Measurements from ENCODE around the gene BRD8.
A peak's percentile ranks its signal among the peaks of the same experiment; 100 is the strongest.
"Not testable (repeated sequence)": the region's sequence is repeated elsewhere in the genome, so short reads cannot be mapped to it uniquely, and the experiment has no call there.

The BRD8 gene

DNA sequence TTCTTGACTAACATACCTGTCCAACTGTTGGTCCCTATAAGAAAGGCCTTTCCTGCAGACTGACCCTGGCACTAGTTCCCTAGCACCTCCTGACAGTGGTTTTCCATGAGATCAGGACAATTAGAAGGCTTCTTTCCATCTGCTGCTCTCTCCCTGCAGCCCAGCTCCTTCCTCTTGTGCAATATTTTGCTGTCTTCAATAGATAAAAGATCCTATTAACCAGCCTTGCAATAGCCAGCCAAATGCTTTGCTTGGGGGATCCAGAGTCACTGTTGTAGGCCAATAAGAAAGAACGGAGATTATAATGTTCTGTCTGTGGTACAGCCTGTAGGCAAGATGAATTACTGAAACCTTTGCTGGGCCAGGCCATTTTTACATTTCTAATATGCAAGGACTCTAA lies 20.8 kb downstream of the BRD8 start:
- no peak for DNase-seq (ENCODE audit: low read depth)

- not testable (repeated sequence) for DNase-seq (ENCODE audit: low read depth)
These were observed 22.5 kb downstream of the BRD8 start for GRCh38 chr5:138155977-138156376.

DNA sequence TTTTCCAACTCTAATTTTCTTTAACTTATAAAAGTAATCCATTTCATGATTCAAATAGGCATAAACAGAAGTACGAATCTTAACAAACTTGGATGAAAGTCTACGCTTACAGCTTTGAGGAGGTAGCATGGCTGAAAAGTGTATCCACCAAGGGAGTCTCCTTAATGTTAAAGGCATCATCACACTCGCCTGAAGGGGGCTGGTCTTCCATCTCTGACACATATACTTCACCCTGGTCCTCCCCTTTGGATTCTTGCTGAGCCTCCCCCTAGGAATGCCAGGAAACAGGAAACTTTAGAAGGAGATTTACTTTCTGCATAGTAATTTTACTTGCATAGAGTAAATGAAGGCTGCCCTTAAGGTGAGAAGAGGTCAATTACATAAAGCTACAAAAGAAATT lies 28.9 kb downstream of the BRD8 start:
- no peak for DNase-seq (ENCODE audit: low read depth)

GRCh38 chr5:138148811-138149210 lies 29.6 kb downstream of the BRD8 start:
- peak; percentile 63 for DNase-seq (ENCODE audit: low read depth)

GRCh38 chr5:138143578-138143977 lies 34.9 kb downstream of the BRD8 start:
- DNase-seq (ENCODE audit: low read depth) = not testable (repeated sequence)

DNA sequence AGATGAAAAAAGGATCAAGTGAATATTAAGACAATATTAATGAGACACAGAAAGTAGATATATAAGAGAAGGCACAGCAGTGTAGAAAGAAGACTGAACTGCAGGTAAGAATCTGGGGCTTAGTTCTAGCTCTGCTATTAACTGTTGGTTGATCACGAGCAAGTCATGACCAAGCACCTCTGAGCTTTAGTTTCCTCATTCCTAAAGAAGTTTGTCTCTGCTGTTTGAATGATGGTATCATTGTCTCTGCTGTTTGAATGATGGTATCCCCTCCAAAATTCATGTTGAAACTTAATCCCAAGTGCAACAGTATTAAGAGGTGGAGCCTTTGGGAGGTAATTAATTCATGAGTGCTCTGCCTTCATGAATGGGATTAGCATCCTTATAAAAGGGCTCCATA lies 36.7 kb downstream of the BRD8 start:
- DNase-seq (ENCODE audit: low read depth) = no peak

GRCh38 chr5:138140268-138140667 lies 38.2 kb downstream of the BRD8 start:
- DNase-seq (ENCODE audit: low read depth) = no peak

DNA sequence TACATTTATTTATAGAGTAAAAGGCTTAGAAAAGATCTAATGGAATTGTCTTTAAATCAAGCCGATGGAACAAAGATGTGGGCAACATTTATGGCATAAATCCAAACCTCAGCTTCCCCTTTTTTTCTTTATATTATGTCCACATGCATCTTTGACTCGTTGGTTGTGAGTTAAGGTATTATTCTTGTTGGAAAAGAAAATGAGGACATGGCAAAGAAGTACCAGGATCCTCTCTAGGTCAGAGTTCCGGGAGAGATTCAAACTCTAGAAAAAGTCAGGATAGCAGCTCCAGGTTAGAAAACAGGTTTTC lies 38.7 kb downstream of the BRD8 start:
- DNase-seq (ENCODE audit: low read depth) = no peak

DNA sequence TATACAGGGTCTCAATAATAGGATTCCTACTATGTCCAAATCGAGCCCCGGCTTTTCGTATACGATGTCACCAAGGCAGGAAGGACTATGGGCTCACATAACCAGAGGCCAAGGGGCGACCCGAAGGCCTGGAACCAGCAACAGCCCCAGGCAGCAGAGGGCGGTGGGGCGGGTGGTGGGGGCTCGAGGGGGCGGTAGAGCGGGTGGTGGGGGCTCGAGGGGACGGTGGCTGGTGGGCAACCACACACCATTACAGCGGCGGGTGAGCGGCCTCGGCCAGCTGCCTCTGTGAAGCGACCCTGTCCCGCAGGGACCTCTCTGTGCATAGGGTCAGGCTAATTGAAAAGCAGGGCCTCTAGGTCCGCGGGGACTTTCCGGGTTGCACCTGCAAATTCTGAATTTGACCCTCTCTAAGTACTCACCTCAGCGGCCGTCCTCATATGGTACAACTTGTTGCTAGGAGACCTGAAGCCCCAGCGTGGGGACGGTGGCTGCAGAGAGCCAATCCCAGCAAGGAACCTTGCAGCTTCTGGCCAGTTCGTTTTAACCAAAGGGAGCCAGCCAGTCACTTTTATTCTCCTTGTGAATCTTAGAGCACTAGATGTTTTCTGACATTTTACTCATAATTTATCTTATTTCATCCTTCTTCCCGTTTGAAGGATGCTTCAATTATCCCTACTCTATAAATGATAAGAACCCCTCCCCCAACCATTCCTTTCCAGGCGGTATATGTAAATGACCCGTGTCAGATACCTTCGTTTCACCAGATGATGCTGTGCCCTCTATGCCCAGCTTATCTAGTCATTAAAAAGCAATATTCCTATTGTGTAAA lies 39.3 kb downstream of the BRD8 start, which contains the start of gene NME5:
Gene NME5, minus strand, starts transcription at position 480 of the 832 bp plus-strand sequence. CDS start 648 bp downstream, outside the sequence.
- peak; percentile 52 for DNase-seq (ENCODE audit: low read depth)

DNA sequence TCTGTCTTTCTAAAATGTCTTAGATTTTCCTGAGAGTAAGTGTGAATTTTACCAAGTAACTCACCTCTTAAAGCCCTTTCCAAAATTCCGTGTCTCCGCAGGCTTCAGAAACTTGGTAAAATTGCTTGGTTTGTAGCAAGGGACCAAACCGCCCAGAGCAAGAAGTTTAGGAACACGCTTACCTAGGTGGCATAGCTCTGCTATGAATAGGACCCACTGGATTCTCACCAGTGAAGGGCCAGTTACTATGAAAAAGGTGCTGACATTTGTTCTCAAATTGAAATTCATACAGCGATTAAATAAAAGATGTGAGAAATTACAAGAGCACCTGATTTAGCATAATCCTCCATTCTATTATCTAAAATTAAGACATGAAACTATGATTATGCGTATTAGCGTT lies 45.9 kb downstream of the BRD8 start:
- DNase-seq (ENCODE audit: low read depth) = no peak

DNA sequence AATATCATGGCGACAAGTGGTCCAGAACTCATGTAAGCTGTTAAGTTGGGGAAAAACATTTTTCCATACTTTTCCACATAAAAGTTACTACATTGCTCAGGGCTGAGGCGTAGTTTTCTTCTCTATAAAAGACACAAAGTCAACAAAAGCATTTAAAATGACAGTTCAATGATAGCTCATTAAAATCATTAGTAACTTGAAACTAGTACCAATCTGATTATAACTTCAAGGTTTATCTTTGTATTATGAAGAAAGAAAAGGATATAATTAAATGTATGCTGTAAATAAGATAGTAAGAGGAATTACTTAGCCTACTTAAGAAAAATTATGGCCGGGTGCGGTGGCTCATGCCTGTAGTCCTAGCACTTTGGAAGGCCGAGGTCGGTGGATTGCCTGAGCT lies 49.1 kb downstream of the BRD8 start:
- DNase-seq (ENCODE audit: low read depth) = no peak

- DNase-seq (ENCODE audit: low read depth) = no peak
These were observed 50.1 kb downstream of the BRD8 start for GRCh38 chr5:138128334-138128733.

DNA sequence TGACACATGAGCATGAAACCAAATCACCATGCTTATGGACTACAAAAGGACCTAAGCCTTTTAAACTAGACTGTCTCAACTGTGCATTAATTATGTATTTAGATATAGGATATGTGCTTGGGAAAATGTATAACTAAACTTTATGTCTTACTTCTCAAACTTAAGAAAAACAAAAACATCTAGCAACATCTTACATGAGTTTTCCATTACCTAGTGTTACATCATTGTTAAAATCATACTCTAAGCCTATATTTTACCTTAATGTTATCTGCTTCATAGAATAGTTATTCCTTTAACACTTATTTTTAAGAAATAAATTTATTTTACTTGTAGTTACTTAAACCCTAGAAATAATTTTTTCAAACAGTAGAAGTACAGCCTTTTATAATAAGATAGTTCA lies 63.2 kb downstream of the BRD8 start:
- DNase-seq (ENCODE audit: low read depth) = no peak

DNA sequence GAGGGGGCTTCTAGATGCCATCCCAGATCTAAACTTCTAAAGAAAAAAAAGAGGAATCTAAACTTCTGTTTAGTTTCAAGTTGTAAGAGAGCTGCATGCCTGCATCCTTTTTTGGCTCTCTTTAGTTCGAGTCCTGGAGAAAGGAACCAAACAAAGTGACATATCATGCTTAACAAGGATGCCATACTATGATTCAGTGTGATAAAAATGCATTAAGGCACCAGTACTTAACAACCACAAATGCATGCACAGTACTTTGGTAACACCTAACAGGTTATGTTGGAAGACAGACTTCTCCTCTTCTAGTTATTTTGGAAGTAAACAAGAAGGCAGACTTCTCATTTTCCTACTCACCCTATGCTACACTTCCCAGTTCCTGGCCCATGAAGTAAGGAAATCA lies 66.5 kb downstream of the BRD8 start:
- no peak for DNase-seq (ENCODE audit: low read depth)

- DNase-seq (ENCODE audit: low read depth) = no peak
These were observed 67.2 kb downstream of the BRD8 start for GRCh38 chr5:138111181-138111580.

DNA sequence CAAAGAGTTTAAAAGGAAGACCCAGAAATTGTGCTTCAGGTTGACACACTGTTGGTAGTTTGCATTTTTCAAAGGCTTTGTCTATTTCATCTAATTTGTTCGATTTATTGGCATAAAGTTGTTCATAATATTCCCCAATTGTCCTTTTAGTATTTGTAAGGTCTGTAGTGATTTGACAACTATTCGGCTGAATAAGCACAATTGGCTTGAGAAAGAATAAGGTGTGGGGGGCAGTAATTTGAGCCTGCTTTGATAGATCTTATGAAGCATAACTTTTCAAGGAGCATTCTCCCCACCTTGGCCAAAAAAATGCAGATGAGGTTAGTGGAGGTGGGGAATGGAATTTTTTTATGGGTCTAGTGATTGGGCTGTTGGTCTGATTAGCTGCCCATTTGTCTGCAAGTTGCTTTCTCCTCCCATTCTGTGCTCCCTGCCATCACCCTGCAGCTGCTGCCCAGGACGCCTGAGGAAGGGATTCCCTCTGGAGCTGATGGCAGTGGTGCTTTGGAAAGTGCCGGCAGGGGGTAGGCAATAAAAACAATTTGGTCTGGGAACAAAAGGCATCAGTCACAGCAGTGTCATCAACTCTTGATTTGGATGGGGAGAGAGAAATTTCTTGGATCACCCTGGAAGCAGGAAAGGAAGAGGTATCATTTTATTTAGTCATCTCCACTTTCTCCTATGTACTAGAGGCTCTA lies 68.0 kb downstream of the BRD8 start:
- DNase-seq (ENCODE audit: low read depth) = no peak

DNA sequence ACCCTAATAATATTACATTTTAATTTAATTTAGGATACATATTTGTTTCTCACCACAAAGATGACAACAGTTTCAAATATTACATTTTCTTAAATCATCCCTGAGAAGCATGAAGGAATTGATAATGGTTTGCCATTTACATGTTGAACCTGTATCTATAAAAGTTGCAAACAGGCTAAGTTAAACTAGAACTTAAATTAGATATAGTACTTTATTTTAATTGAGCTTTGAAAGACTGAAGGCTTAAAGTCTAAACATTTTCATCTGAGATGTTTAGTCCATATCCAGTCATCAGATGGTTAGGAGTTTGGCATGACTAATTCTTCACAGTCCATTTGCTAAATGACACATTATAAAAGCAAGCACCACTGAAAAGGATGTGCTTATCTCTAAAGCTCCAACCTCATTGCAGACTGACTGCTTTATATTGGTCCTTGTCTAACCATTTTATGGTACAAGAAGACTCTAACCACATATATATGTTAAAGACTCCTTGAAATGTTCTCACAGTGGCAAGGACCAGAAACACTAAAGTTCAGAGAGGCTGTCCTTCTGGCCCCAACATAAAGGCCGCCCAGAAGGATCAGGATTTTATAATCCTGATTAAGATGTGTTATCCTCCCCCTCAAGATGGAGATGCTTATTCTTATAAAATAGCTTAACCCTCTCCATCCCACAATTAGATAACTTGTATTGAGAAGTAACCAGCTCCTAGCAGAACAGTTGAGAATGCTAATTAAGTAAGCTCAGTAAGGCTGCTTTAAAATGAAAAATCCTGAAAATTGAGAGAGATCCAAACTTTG lies 68.8 kb downstream of the BRD8 start:
- no peak for DNase-seq (ENCODE audit: low read depth)

DNA sequence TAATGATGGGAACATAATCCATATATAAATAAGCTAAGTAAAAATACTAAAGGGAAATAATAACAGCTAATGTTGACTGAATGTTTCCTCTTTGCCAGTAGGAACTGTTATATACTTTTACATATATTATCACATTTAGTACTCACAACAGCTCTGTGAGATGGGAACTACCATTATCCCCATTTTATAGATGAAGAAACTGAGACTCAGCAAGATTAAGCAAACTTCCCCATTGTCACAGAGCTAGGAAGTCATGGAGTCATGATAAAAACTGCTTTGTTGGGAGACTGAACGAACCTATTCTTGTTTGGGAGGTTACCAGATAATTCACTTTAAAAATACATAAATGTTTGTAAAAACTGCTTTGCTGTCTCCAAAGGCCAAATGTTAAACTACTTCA lies 71.2 kb downstream of the BRD8 start:
- no peak for DNase-seq (ENCODE audit: low read depth)

GRCh38 chr5:138105709-138106108 lies 72.7 kb downstream of the BRD8 start:
- no peak for DNase-seq (ENCODE audit: low read depth)

DNA sequence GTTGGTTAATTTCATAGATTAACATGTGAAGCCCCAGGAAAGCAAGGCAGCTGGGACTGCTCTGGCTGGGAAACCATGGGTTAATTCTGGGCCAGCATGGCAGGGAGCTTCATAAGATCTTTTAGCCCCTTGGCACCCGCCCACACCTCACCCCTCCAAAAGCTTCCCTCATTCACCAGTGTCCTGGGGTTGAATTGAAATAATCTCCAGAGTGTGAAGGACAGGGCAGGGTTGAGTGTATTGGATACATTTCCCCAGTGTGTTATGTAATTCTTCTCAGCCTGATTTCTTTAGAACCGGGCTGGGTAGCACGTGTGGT lies 75.2 kb downstream of the BRD8 start:
- no peak for DNase-seq (ENCODE audit: low read depth)

DNA sequence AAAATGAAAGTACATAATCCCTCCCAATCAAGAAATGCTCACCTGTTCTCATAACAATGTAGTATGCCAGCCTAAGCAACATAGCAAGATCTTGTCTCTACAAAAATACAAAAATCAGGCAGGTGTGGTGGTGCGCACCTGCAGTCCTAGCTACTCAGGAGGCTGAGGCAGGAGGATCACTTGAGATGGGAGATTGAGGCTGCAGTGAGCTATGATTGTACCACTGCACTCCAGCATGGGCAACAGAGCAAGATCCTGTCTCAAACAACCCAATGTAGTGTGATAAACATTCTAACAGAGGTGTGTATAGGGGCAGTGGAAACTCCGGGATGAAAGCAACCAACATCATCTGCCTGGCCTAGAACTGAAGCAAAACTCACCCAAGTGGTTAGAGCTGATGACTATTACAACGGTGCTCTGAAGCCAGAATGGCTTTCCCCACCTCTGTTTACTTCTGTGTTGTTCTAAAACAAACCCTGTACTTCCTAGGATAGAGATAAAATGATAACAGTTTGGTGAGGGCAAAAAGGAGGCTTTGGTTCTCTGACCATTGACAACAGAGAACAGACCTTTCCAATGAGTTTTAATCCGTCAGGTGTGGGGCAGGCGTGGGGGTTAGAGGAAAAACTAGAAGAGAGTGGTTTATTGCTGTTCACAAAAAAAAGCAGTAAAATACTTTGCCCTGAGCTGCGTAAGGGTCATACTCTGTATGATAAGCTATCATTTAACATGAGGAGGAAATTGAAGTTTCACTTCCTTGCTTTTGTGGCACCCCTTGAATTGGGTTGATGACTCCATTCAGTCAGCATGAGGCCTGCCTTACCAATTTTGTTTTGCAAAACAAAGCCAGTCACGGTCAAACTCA lies 75.7 kb downstream of the BRD8 start:
- DNase-seq (ENCODE audit: low read depth) = no peak
